Testis (tissue), 3 donors: ENCODE results near the gene POLR2E. TPM values are rescaled to one million over a fixed set of nuclear protein-coding genes. Genes with fewer than 3 reads are reported as not detected.

ENCODE experiments used
- DNase-seq: peaks from one replicate; pipeline ENCODE4 v3.0.0-alpha.2; 2019
- H3K27ac ChIP-seq, 2 donors: fragments of 200-600 bp; sonication (generic); one replicate each; pipeline ENCODE4 v1.5.1; 2019
- H3K27me3 ChIP-seq: fragments of 200-600 bp; sonication (generic); one replicate; pipeline ENCODE4 v1.5.1; 2019
- H3K36me3 ChIP-seq: fragments of 200-600 bp; sonication (generic); one replicate; pipeline ENCODE4 v1.5.1; 2017; ENCODE audit warnings: low read depth; ENCODE audit errors: missing control alignments
- H3K4me1 ChIP-seq: fragments of 200-600 bp; sonication (generic); one replicate; pipeline ENCODE4 v1.5.1; 2019
- H3K4me3 ChIP-seq, 2 donors: fragments of 200-600 bp; sonication (generic); one replicate each; pipeline ENCODE4 v1.5.1; 2017 to 2019
- H3K9me3 ChIP-seq: fragments of 200-600 bp; sonication (generic); one replicate; pipeline ENCODE4 v1.5.1; 2017
- CTCF ChIP-seq, 3 experiments: fragments of 450-650 bp in 2 of 3; fragments of 200-600 bp in 1 of 3; sonication (generic) in 1 of 3; IDR thresholded peaks; one replicate each; pipeline ENCODE4 v1.5.1; 2016 to 2019; ENCODE audit warnings: antibody characterized with exemption in 3 of 3, mild to moderate bottlenecking in 2 of 3, moderate library complexity in 1 of 3
- POLR2A ChIP-seq: fragments of 450-650 bp; IDR thresholded peaks from one replicate; pipeline ENCODE4 v1.6.1; 2017; ENCODE audit warnings: antibody characterized with exemption, mild to moderate bottlenecking, moderate library complexity
- WGBS, 2 donors: methylation state at CpG; one replicate each; pipeline ENCODE4 v1.1.5; 2018; 5-methylcytosine and 5-hydroxymethylcytosine counted together
- intact Hi-C: fragments of 100-400 bp; cut with DNase I; formaldehyde crosslinking; loops from one replicate; pipeline ENCODE4 v1.15.1; 2023; ENCODE audit warnings: low total_unique reads
- polyA plus RNA-seq: library from polyadenylated mRNA; stranded (reverse); fragments of 350-450 nt; fragmentation: Illumina TruSeq; extraction: RNeasy Lipid Tissue Mini Kit (QIAGEN cat#74804); gene quantifications from one replicate; pipeline ENCODE4 v1.2.3, GENCODE V29; 2014; ENCODE audit warnings: low read depth, low replicate concordance; ENCODE audit not compliant: insufficient read depth
- total RNA-seq, 2 donors: library from RNA; depleted of rRNA; stranded (reverse); fragments of >200 nt; gene quantifications; one replicate each; pipeline ENCODE4 v1.2.3, GENCODE V29; 2016

POLR2E gene
- total and polyA plus RNA-seq, 3 donors from 2014 or later, result 96.5 to 246 (median 143) TPM

- intact Hi-C loops, result no loop called here
- no peak overlapping the region for H3K27ac ChIP-seq
- H3K4me3 ChIP-seq, result peak overlapping the region; percentile 9 to 53
- no peaks in the 10 kb centered on the region for H3K27me3 ChIP-seq
- H3K36me3 ChIP-seq, result no peaks in the 10 kb centered on the region
- H3K9me3 ChIP-seq, result no peaks in the 10 kb centered on the region
- DNase-seq, result no peak
- TF ChIP-seq POLR2A (no peak), CTCF (IDR thresholded peaks at IDR 0.05) (no peak)
- no peaks in the 10 kb centered on the region for H3K4me1 ChIP-seq
- 37 to 70% methylated on average over 30 to 59 of the region's 59 CpGs for WGBS, 2 donors
These were observed 12.0 kb downstream of the POLR2E start for GRCh38 chr19:1082928-1083816.

- H3K4me1 ChIP-seq, result no peaks in the 10 kb centered on the region
- WGBS, 2 donors, result 14 to 25% methylated on average over 25 to 47 of the region's 51 CpGs
- no peaks in the 10 kb centered on the region for H3K36me3 ChIP-seq
- intact Hi-C loops, result no loop called here
- H3K27me3 ChIP-seq, result no peaks in the 10 kb centered on the region
- H3K27ac ChIP-seq, result no peak overlapping the region
- H3K4me3 ChIP-seq, result peak overlapping the region; percentile 9 to 53
- no peaks in the 10 kb centered on the region for H3K9me3 ChIP-seq
- no peak for TF ChIP-seq CTCF (IDR thresholded peaks at IDR 0.05)
- TF ChIP-seq POLR2A, result no peak
- DNase-seq, result peak; percentile 92
These were observed 12.8 kb downstream of the POLR2E start for GRCh38 chr19:1082165-1082927.

GRCh38 chr19:1081301-1082164 is 13.6 kb downstream of the POLR2E start:
- H3K4me3 ChIP-seq, result peak overlapping the region; percentile 15 to 21
- intact Hi-C loops, result no loop called here
- WGBS, 2 donors, result 15 to 51% methylated on average over 23 to 55 of the region's 58 CpGs

More at GRCh38 chr19:1081301-1082164, 13.6 kb downstream of the POLR2E start:
- H3K4me1 ChIP-seq, result no peaks in the 10 kb centered on the region
- no peaks in the 10 kb centered on the region for H3K27me3 ChIP-seq
- DNase-seq, result no peak
- no peaks in the 10 kb centered on the region for H3K36me3 ChIP-seq
- H3K27ac ChIP-seq, result no peak overlapping the region
- no peaks in the 10 kb centered on the region for H3K9me3 ChIP-seq
- TF ChIP-seq CTCF (IDR thresholded peaks at IDR 0.05), result no peak
- TF ChIP-seq POLR2A, result no peak
